Stimulated activated CD4-positive, alpha-beta T cell treated with anti-CD3 and anti-CD28 coated beads, Interleukin-2, amount 100 ng/mL, for 48 hours (primary cell): ENCODE data around the gene ERI2.
A peak's percentile ranks its signal among the peaks of the same experiment; 100 is the strongest.

Experiments used
- DNase-seq, 2 donors: peaks; one replicate each; pipeline ENCODE4 v3.0.0-alpha.2; 2020

ERI2 gene

GRCh38 chr16:20806168-20807050 lies at the start of gene ERI2, which contains the start of gene REXO5:
ERI2 (minus strand) TSS chr16:20806472; CDS start chr16:20806430, 42 bp downstream.
REXO5 (plus strand) TSS chr16:20806527; CDS start chr16:20806954, 427 bp downstream.
- DNase-seq = peak; percentile 62 to 71

- no peak for DNase-seq
Measured at GRCh38 chr16:20854963-20855362, 48.7 kb upstream of the ERI2 start.

GRCh38 chr16:20853981-20854620 lies 47.8 kb upstream of the ERI2 start:
- DNase-seq = no peak

- no peak for DNase-seq
Measured at GRCh38 chr16:20853143-20853542, 46.9 kb upstream of the ERI2 start.

GRCh38 chr16:20851601-20852000 lies 45.3 kb upstream of the ERI2 start:
- DNase-seq = no peak

GRCh38 chr16:20850981-20851380 lies 44.7 kb upstream of the ERI2 start:
- DNase-seq = no peak

- peak; percentile 65 for DNase-seq
Measured at GRCh38 chr16:20849589-20850390, 43.5 kb upstream of the ERI2 start.

GRCh38 chr16:20847550-20847949 lies 41.3 kb upstream of the ERI2 start:
- no peak for DNase-seq

- DNase-seq = no peak
Measured at GRCh38 chr16:20846551-20846950, 40.3 kb upstream of the ERI2 start.

- DNase-seq = no peak
Measured at GRCh38 chr16:20846030-20846429, 39.8 kb upstream of the ERI2 start.

- no peak for DNase-seq
Measured at GRCh38 chr16:20844588-20844987, 38.3 kb upstream of the ERI2 start.

- no peak for DNase-seq
Measured at GRCh38 chr16:20844054-20844453, 37.8 kb upstream of the ERI2 start.

GRCh38 chr16:20839504-20839903 lies 33.2 kb upstream of the ERI2 start:
- no peak for DNase-seq

GRCh38 chr16:20838240-20838639 lies 32.0 kb upstream of the ERI2 start:
- DNase-seq = no peak

- DNase-seq = no peak
Measured at GRCh38 chr16:20833086-20833485, 26.8 kb upstream of the ERI2 start.

GRCh38 chr16:20830372-20830771 lies 24.1 kb upstream of the ERI2 start:
- no peak for DNase-seq

- DNase-seq = no peak
Measured at GRCh38 chr16:20829536-20829935, 23.3 kb upstream of the ERI2 start.

- DNase-seq = no peak
Measured at GRCh38 chr16:20826039-20826566, 19.8 kb upstream of the ERI2 start.

- DNase-seq = no peak
Measured at GRCh38 chr16:20822521-20823325, 16.5 kb upstream of the ERI2 start.

GRCh38 chr16:20821682-20822081 lies 15.4 kb upstream of the ERI2 start:
- no peak for DNase-seq

GRCh38 chr16:20818929-20819585 lies 12.8 kb upstream of the ERI2 start:
- no peak for DNase-seq

GRCh38 chr16:20814784-20815183 lies 8.5 kb upstream of the ERI2 start:
- DNase-seq = no peak
